Tibial nerve (tissue), 4 donors: ENCODE measurements around the gene C1orf116. TPM values are rescaled to one million over a fixed set of nuclear protein-coding genes. Genes with fewer than 3 reads are reported as not detected.

Experiments used
- DNase-seq, 2 donors: peaks; one replicate each; pipeline ENCODE4 v3.0.0-alpha.2; 2019; ENCODE audit warnings: low spot score in 2 of 2
- H3K27ac ChIP-seq, 4 donors: fragments of 200-600 bp; sonication (generic) in 3 of 4; one replicate each; pipeline ENCODE4 v1.5.1; 2017 to 2019; ENCODE audit warnings: mild to moderate bottlenecking in 1 of 4
- H3K27me3 ChIP-seq, 2 donors: fragments of 200-600 bp; sonication (generic) in 1 of 2; one replicate each; pipeline versions ENCODE4 v1.5.1 to v1.6.0; 2017 to 2019
- H3K36me3 ChIP-seq, 3 donors: fragments of 200-600 bp; sonication (generic); one replicate each; pipeline ENCODE4 v1.5.1; 2018 to 2019
- H3K4me1 ChIP-seq, 4 donors: fragments of 200-600 bp; sonication (generic) in 3 of 4; one replicate each; pipeline ENCODE4 v1.5.1; 2017 to 2019
- H3K4me3 ChIP-seq, 4 donors: fragments of 200-600 bp; sonication (generic) in 3 of 4; one replicate each; pipeline ENCODE4 v1.5.1; 2017 to 2019; ENCODE audit warnings: mild to moderate bottlenecking in 1 of 4, moderate library complexity in 1 of 4
- H3K9me3 ChIP-seq, 4 donors: fragments of 200-600 bp; sonication (generic) in 3 of 4; one replicate each; pipeline ENCODE4 v1.5.1; 2017 to 2019
- EP300 ChIP-seq, 2 donors: sonication (generic); formaldehyde crosslinking; IDR thresholded peaks; one replicate each; pipeline ENCODE4 v1.6.1; 2017; ENCODE audit warnings: antibody characterized with exemption in 2 of 2, mild to moderate bottlenecking in 1 of 2
- POLR2A ChIP-seq, 2 donors: fragments of 450-650 bp; IDR thresholded peaks; one replicate each; pipeline ENCODE4 v1.6.1; 2017; ENCODE audit warnings: antibody characterized with exemption in 2 of 2, mild to moderate bottlenecking in 2 of 2, moderate library complexity in 2 of 2
- WGBS, 2 donors: methylation state at CpG; one replicate each; pipeline ENCODE4 v1.1.5; 2018; 5-methylcytosine and 5-hydroxymethylcytosine counted together
- total RNA-seq, 4 donors: library from RNA; depleted of rRNA; stranded (reverse); fragments of >200 nt; gene quantifications; one replicate each; pipeline ENCODE4 v1.1.0, GENCODE V29; 2016
- TF ChIP-seq, protein P1 (sequence below), 5 experiments: fragments of 200-600 bp in 3 of 5; fragments of 450-650 bp in 2 of 5; sonication (generic) in 3 of 5; IDR thresholded peaks; one replicate each; pipeline ENCODE4 v1.5.1; 2016 to 2019; ENCODE audit warnings: antibody characterized with exemption in 5 of 5, mild to moderate bottlenecking in 3 of 5, moderate library complexity in 2 of 5

C1orf116 gene
- total RNA-seq, 4 donors from 2014 or later: 0.44 TPM; not detected in 3

DNA sequence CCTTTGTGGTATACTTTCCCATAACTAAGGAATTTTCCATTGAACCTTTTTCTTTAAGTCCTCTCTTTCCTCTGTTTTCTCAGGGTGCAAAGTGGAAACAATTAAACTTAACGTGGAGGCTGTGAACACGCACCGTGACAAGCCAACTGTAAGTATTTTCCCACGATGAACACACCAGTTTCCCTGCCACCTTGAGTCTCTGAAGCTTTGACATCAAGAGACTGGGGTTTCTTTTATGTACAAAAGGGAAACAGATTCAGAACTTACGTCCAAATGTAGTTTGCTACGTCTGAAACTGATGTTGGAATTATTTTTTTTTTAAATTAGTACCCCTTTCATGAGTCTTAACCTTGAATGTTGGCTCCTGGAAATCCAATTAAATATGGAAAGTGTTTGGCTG is 38.9 kb upstream of the C1orf116 start:
- TF ChIP-seq EP300 (IDR thresholded peaks at IDR 0.05): no peak
- TF ChIP-seq, protein P1, sequence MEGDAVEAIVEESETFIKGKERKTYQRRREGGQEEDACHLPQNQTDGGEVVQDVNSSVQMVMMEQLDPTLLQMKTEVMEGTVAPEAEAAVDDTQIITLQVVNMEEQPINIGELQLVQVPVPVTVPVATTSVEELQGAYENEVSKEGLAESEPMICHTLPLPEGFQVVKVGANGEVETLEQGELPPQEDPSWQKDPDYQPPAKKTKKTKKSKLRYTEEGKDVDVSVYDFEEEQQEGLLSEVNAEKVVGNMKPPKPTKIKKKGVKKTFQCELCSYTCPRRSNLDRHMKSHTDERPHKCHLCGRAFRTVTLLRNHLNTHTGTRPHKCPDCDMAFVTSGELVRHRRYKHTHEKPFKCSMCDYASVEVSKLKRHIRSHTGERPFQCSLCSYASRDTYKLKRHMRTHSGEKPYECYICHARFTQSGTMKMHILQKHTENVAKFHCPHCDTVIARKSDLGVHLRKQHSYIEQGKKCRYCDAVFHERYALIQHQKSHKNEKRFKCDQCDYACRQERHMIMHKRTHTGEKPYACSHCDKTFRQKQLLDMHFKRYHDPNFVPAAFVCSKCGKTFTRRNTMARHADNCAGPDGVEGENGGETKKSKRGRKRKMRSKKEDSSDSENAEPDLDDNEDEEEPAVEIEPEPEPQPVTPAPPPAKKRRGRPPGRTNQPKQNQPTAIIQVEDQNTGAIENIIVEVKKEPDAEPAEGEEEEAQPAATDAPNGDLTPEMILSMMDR (IDR thresholded peaks at IDR 0.05): no peak
- TF ChIP-seq POLR2A (IDR thresholded peaks at IDR 0.05): no peak
- Histone ChIP-seq H3K9me3 (no peaks in the 10 kb centered on the region), H3K4me3 (no peak overlapping the region), H3K27ac (no peak overlapping the region), H3K36me3 (peaks cover 0 to 67% (median 8%) of the 10 kb centered on the region in 3 donors), H3K4me1 (no peaks in the 10 kb centered on the region), H3K27me3 (no peaks in the 10 kb centered on the region)
- 88 to 92% methylated on average over 6 of the region's 6 CpGs for WGBS, 2 donors
- no peak for DNase-seq

GRCh38 chr1:207070811-207071210 is 38.3 kb upstream of the C1orf116 start:
- Histone ChIP-seq H3K9me3 (no peaks in the 10 kb centered on the region), H3K27ac (no peak overlapping the region), H3K4me3 (no peak overlapping the region), H3K36me3 (peaks cover 0 to 74% (median 8%) of the 10 kb centered on the region in 3 donors), H3K4me1 (no peaks in the 10 kb centered on the region), H3K27me3 (no peaks in the 10 kb centered on the region)
- TF ChIP-seq EP300 (IDR thresholded peaks at IDR 0.05): no peak
- TF ChIP-seq POLR2A (IDR thresholded peaks at IDR 0.05): no peak
- TF ChIP-seq, protein P1 (IDR thresholded peaks at IDR 0.05): no peak
- 80 to 87% methylated on average over 4 of the region's 4 CpGs for WGBS, 2 donors
- no peak for DNase-seq

- TF ChIP-seq, protein P1 (IDR thresholded peaks at IDR 0.05): no peak
- TF ChIP-seq POLR2A (IDR thresholded peaks at IDR 0.05): no peak
- TF ChIP-seq EP300 (IDR thresholded peaks at IDR 0.05): no peak
- no peaks in the 10 kb centered on the region for H3K9me3 ChIP-seq
- no peaks in the 10 kb centered on the region for H3K4me1 ChIP-seq
- WGBS, 2 donors: 92 to 97% methylated on average over 5 of the region's 5 CpGs
- H3K36me3 ChIP-seq: peaks cover 0 to 82% (median 8%) of the 10 kb centered on the region in 3 donors
- no peak for DNase-seq
- H3K4me3 ChIP-seq: no peak overlapping the region
- no peaks in the 10 kb centered on the region for H3K27me3 ChIP-seq
- H3K27ac ChIP-seq: no peak overlapping the region
Observed at GRCh38 chr1:207069858-207070506, 37.4 kb upstream of the C1orf116 start.

DNA sequence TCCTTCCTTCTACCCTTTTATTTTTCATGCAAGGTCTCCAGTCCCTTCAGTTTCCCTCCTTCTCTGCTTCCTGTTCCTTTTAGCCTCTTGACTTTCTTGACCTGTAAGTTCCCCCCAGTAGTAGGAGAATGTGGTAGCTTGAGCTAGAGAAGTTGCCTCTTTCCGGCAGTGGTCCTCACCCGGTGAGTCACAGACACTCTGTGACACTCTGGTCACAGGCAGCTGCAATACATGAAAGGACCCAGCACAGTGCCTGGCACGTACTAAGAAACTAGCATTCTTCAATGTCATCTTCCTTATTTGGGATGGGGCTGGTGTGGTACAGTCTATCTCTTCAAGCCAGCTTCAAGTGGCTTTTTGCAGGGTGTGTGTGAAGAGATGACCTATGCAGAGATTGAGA is 36.5 kb upstream of the C1orf116 start:
- Histone ChIP-seq H3K9me3 (no peaks in the 10 kb centered on the region), H3K27ac (no peak overlapping the region), H3K36me3 (peaks cover 0 to 88% (median 8%) of the 10 kb centered on the region in 3 donors), H3K4me3 (no peak overlapping the region), H3K27me3 (no peaks in the 10 kb centered on the region), H3K4me1 (peaks cover 0 to 4% (median 0%) of the 10 kb centered on the region in 4 donors)
- WGBS, 2 donors: 69 to 81% methylated on average over 3 of the region's 3 CpGs
- DNase-seq: no peak
- TF ChIP-seq, protein P1 (IDR thresholded peaks at IDR 0.05): no peak
- TF ChIP-seq POLR2A (IDR thresholded peaks at IDR 0.05): no peak

- H3K27ac ChIP-seq: peak overlapping the region in 1 of 4 donors; percentile 40
- DNase-seq: no peak
- H3K4me1 ChIP-seq: peaks cover 0 to 4% (median 0%) of the 10 kb centered on the region in 4 donors
- peaks cover under 1 to 92% (median 8%) of the 10 kb centered on the region in 3 donors for H3K36me3 ChIP-seq
- TF ChIP-seq POLR2A (IDR thresholded peaks at IDR 0.05): no peak
- no peak for TF ChIP-seq EP300 (IDR thresholded peaks at IDR 0.05)
- TF ChIP-seq, protein P1 (IDR thresholded peaks at IDR 0.05): no peak
- WGBS, 2 donors: 91 to 94% methylated on average over 5 of the region's 5 CpGs
- no peak overlapping the region for H3K4me3 ChIP-seq
- no peaks in the 10 kb centered on the region for H3K9me3 ChIP-seq
- H3K27me3 ChIP-seq: no peaks in the 10 kb centered on the region
Observed at GRCh38 chr1:207067665-207068064, 35.1 kb upstream of the C1orf116 start.
